ENCODE measurements around the gene GRID1. TPM values are rescaled to one million over a fixed set of nuclear protein-coding genes. Genes with fewer than 3 reads are reported as not detected.

Gene GRID1
- polyA plus RNA-seq, 3 donors = 1.6 to 2.2 (median 1.7) TPM

GRCh38 chr10:86169066-86169465, 197.5 kb downstream of the GRID1 start:
- no peak for DNase-seq

- no peak for DNase-seq
Measured at GRCh38 chr10:86168256-86168655, 198.3 kb downstream of the GRID1 start.

GRCh38 chr10:86167762-86168128, 198.8 kb downstream of the GRID1 start:
- no peak for DNase-seq

- no peak for DNase-seq
Measured at GRCh38 chr10:86167121-86167761, 199.4 kb downstream of the GRID1 start.

- no peak for DNase-seq
Measured at GRCh38 chr10:86165666-86166065, 200.9 kb downstream of the GRID1 start.

GRCh38 chr10:86164960-86165630, 201.5 kb downstream of the GRID1 start:
- no peak for DNase-seq

- DNase-seq = no peak
Measured at GRCh38 chr10:86164174-86164774, 202.3 kb downstream of the GRID1 start.

- no peak for DNase-seq
Measured at GRCh38 chr10:86163522-86164173, 202.9 kb downstream of the GRID1 start.

GRCh38 chr10:86162696-86163400, 203.7 kb downstream of the GRID1 start:
- no peak for DNase-seq

- DNase-seq = no peak
Measured at GRCh38 chr10:86162036-86162435, 204.6 kb downstream of the GRID1 start.

- no peak for DNase-seq
Measured at GRCh38 chr10:86160890-86161585, 205.6 kb downstream of the GRID1 start.

GRCh38 chr10:86159797-86160196, 206.8 kb downstream of the GRID1 start:
- no peak for DNase-seq

- DNase-seq = no peak
Measured at GRCh38 chr10:86155054-86155921, 211.3 kb downstream of the GRID1 start.

- no peak for DNase-seq
Measured at GRCh38 chr10:86153751-86154150, 212.8 kb downstream of the GRID1 start.

- no peak for DNase-seq
Measured at GRCh38 chr10:86152911-86153310, 213.7 kb downstream of the GRID1 start.

- DNase-seq = no peak
Measured at GRCh38 chr10:86152354-86152753, 214.2 kb downstream of the GRID1 start.

GRCh38 chr10:86151613-86152012, 215.0 kb downstream of the GRID1 start:
- DNase-seq = no peak

GRCh38 chr10:86149257-86149656, 217.3 kb downstream of the GRID1 start:
- no peak for DNase-seq

- DNase-seq = no peak
Measured at GRCh38 chr10:86148117-86148516, 218.5 kb downstream of the GRID1 start.

GRCh38 chr10:86144301-86144700, 222.3 kb downstream of the GRID1 start:
- DNase-seq = no peak

- DNase-seq = no peak
Measured at GRCh38 chr10:86141896-86142295, 224.7 kb downstream of the GRID1 start.

Data from renal pelvis (tissue), 4 donors.